OCI-LY1 (cell line): ENCODE data around the gene TLR6.

ENCODE experiments used
- H2AFZ ChIP-seq: fragments of 200-600 bp; sonication (generic), shearing (Covaris generic); 2 replicates; pipeline ENCODE4 v1.6.0; 2014; ENCODE audit warnings: antibody characterized with exemption, mild to moderate bottlenecking, low read length
- H3F3A ChIP-seq: fragments of 200-600 bp; sonication (generic), shearing (Covaris generic); 2 replicates; pipeline ENCODE4 v1.6.0; 2014; ENCODE audit warnings: mild to moderate bottlenecking, antibody characterized with exemption, low read length, moderate library complexity; ENCODE audit not compliant: insufficient read depth
- H3K27ac ChIP-seq: fragments of 200-600 bp; sonication (generic); 2 replicates; pipeline ENCODE4 v1.5.1; 2014; ENCODE audit warnings: low read length, mixed run types, mild to moderate bottlenecking, low read depth; ENCODE audit not compliant: poor library complexity, severe bottlenecking
- H3K27me3 ChIP-seq: fragments of 200-600 bp; sonication (generic); 2 replicates; pipeline ENCODE4 v1.6.0; 2014; ENCODE audit warnings: antibody characterized with exemption, mild to moderate bottlenecking, low read length, moderate library complexity; ENCODE audit not compliant: insufficient read depth
- H3K36me3 ChIP-seq: fragments of 200-600 bp; sonication (generic); 2 replicates; pipeline ENCODE4 v1.6.1; 2014; ENCODE audit warnings: mild to moderate bottlenecking, antibody characterized with exemption, low read length, moderate library complexity, mixed read lengths; ENCODE audit not compliant: insufficient read depth
- H3K4me1 ChIP-seq: fragments of 200-600 bp; sonication (generic); 2 replicates; pipeline ENCODE4 v1.5.1; 2014; ENCODE audit warnings: mild to moderate bottlenecking, low read length, moderate library complexity; ENCODE audit not compliant: insufficient read depth, severe bottlenecking
- H3K4me2 ChIP-seq: fragments of 200-600 bp; sonication (generic), shearing (Covaris generic); 2 replicates; pipeline ENCODE4 v1.6.1; 2014; ENCODE audit warnings: low read length
- H3K4me3 ChIP-seq: fragments of 200-600 bp; sonication (generic); 2 replicates; pipeline ENCODE4 v1.5.1; 2014; ENCODE audit warnings: low read length, low read depth, mild to moderate bottlenecking, mixed read lengths; ENCODE audit not compliant: poor library complexity, severe bottlenecking
- H3K79me2 ChIP-seq: fragments of 200-600 bp; shearing (Covaris generic); 2 replicates; pipeline ENCODE4 v1.6.1; 2016; ENCODE audit warnings: mixed run types, low read length, mixed read lengths; ENCODE audit not compliant: insufficient read depth
- H3K9ac ChIP-seq: fragments of 200-600 bp; sonication (generic), shearing (Covaris generic); 2 replicates; pipeline ENCODE4 v1.6.1; 2014; ENCODE audit warnings: mild to moderate bottlenecking, low read length, mixed read lengths
- H3K9me2 ChIP-seq: fragments of 200-600 bp; sonication (generic), shearing (Covaris generic); 2 replicates; pipeline ENCODE4 v1.6.1; 2014; ENCODE audit warnings: low read depth, mild to moderate bottlenecking, low read length, mixed read lengths
- H3K9me3 ChIP-seq: fragments of 200-600 bp; shearing (Covaris generic); 2 replicates; pipeline ENCODE4 v1.6.1; 2014; ENCODE audit warnings: low read length, mixed read lengths
- H4K20me1 ChIP-seq: fragments of 200-600 bp; sonication (generic), shearing (Covaris generic); 2 replicates; pipeline ENCODE4 v1.6.0; 2016; ENCODE audit warnings: mild to moderate bottlenecking, low read length; ENCODE audit not compliant: insufficient read depth
- CTCF ChIP-seq: fragments of 200-600 bp; sonication (generic), shearing (Covaris generic); IDR thresholded peaks from 2 replicates; pipeline ENCODE4 v1.5.1; 2017; ENCODE audit warnings: mild to moderate bottlenecking, antibody characterized with exemption, low read length, moderate library complexity, mixed read lengths
- EZH2 ChIP-seq: fragments of 200-600 bp; sonication (generic), shearing (Covaris generic); IDR thresholded peaks from 2 replicates; pipeline ENCODE4 v1.8.0; 2017; ENCODE audit warnings: borderline replicate concordance, mixed run types, mild to moderate bottlenecking, antibody characterized with exemption, low read length, moderate library complexity, mixed read lengths

TLR6 gene

GRCh38 chr4:38800366-38800765 is 56.3 kb downstream of the TLR6 start:
- H3K27me3 ChIP-seq = no peaks in the 10 kb centered on the region
- no peaks in the 10 kb centered on the region for H3F3A ChIP-seq
- no peak overlapping the region for H3K4me2 ChIP-seq
- no peak overlapping the region for H3K9ac ChIP-seq
- peaks cover 41% of the 10 kb centered on the region for H3K9me3 ChIP-seq
- H3K4me1 ChIP-seq = peaks cover 20% of the 10 kb centered on the region
- H3K36me3 ChIP-seq = peaks cover 85% of the 10 kb centered on the region
- H3K4me3 ChIP-seq = no peak overlapping the region
- H3K9me2 ChIP-seq = no peaks in the 10 kb centered on the region
- TF ChIP-seq EZH2 (no peak), CTCF (no peak)
- no peak overlapping the region for H3K27ac ChIP-seq
- H2AFZ ChIP-seq = no peak overlapping the region
- no peaks in the 10 kb centered on the region for H3K79me2 ChIP-seq
- no peaks in the 10 kb centered on the region for H4K20me1 ChIP-seq

GRCh38 chr4:38795087-38795486 is 61.5 kb downstream of the TLR6 start:
- H3K9me2 ChIP-seq = no peaks in the 10 kb centered on the region
- H3K27me3 ChIP-seq = no peaks in the 10 kb centered on the region
- H3F3A ChIP-seq = no peaks in the 10 kb centered on the region
- H3K9ac ChIP-seq = no peak overlapping the region
- H3K36me3 ChIP-seq = peaks cover 63% of the 10 kb centered on the region
- H3K9me3 ChIP-seq = peaks cover 34% of the 10 kb centered on the region
- no peak for TF ChIP-seq EZH2
- TF ChIP-seq CTCF = no peak
- H4K20me1 ChIP-seq = no peaks in the 10 kb centered on the region
- H3K4me2 ChIP-seq = no peak overlapping the region
- H2AFZ ChIP-seq = no peak overlapping the region
- H3K27ac ChIP-seq = no peak overlapping the region
- H3K4me3 ChIP-seq = no peak overlapping the region
- H3K4me1 ChIP-seq = no peaks in the 10 kb centered on the region
- H3K79me2 ChIP-seq = no peaks in the 10 kb centered on the region

GRCh38 chr4:38794051-38794450 is 62.6 kb downstream of the TLR6 start:
- Histone ChIP-seq H3K4me1 (no peaks in the 10 kb centered on the region), H3K4me3 (no peak overlapping the region), H3K36me3 (peaks cover 52% of the 10 kb centered on the region), H3K27me3 (no peaks in the 10 kb centered on the region), H3K9me3 (peaks cover 31% of the 10 kb centered on the region), H3F3A (no peaks in the 10 kb centered on the region), H3K79me2 (no peaks in the 10 kb centered on the region), H3K9me2 (no peaks in the 10 kb centered on the region), H2AFZ (no peak overlapping the region), H3K9ac (no peak overlapping the region), H3K4me2 (no peak overlapping the region), H4K20me1 (no peaks in the 10 kb centered on the region), H3K27ac (no peak overlapping the region)
- TF ChIP-seq EZH2 (no peak), CTCF (no peak)
